Measurements from ENCODE around the gene CEBPE.

DNA sequence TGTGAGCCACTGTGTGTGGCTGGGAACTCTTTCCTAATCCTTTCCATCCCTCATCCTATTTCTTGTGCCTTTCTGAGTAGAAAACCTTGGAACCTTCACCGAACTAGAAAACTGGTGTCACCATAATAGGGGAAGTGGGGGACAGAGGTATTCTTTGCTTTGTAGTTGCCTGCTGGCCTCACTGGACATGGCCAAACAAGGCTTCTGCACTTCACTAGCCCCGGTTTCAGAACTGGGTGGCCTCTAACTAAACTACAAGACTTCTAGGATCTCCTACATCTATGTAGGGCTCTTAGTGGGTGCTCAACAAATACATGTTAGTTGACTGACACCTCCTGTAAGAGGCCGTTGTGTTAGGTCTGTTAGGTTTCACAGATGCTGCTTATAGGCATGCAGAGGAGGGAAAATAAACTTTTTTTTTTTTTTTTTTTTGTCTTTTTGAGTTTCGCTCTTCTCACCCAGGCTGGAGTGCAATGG is 13.7 kb downstream of the CEBPE start:
- TF ChIP-seq, protein P1, sequence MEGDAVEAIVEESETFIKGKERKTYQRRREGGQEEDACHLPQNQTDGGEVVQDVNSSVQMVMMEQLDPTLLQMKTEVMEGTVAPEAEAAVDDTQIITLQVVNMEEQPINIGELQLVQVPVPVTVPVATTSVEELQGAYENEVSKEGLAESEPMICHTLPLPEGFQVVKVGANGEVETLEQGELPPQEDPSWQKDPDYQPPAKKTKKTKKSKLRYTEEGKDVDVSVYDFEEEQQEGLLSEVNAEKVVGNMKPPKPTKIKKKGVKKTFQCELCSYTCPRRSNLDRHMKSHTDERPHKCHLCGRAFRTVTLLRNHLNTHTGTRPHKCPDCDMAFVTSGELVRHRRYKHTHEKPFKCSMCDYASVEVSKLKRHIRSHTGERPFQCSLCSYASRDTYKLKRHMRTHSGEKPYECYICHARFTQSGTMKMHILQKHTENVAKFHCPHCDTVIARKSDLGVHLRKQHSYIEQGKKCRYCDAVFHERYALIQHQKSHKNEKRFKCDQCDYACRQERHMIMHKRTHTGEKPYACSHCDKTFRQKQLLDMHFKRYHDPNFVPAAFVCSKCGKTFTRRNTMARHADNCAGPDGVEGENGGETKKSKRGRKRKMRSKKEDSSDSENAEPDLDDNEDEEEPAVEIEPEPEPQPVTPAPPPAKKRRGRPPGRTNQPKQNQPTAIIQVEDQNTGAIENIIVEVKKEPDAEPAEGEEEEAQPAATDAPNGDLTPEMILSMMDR (IDR thresholded peaks at IDR 0.05), result no peak
- no peak for TF ChIP-seq POLR2A (IDR thresholded peaks at IDR 0.05)
